ENCODE measurements around the gene LIN7B. TPM values are rescaled to one million over a fixed set of nuclear protein-coding genes. Genes with fewer than 3 reads are reported as not detected.

Gene LIN7B
- total and polyA plus RNA-seq, 9 of the 15 experiments (the other 6 are each of a cell fraction or from before 2014, with no cell fraction given), result 0.89 to 15.7 (median 4.0) TPM

GRCh38 chr19:49148784-49149651 is 34.8 kb downstream of the LIN7B start (continued):
- 0 out of 2 replicates have a peak, but pooled peaks have one; percentile 5 for TF ChIP-seq NFIC (IDR thresholded peaks at IDR 0.05)
- no peak for TF ChIP-seq ZBTB49 (CRISPR knock-in tag; IDR thresholded peaks at IDR 0.05; ENCODE audit: borderline replicate concordance)
- no peak for TF ChIP-seq WHSC1 (IDR thresholded peaks at IDR 0.05; ENCODE audit: low read length)
- TF ChIP-seq HNRNPUL1 (IDR thresholded peaks at IDR 0.05; ENCODE audit: low read length), result no peak
- TF ChIP-seq ATF6 (CRISPR knock-in tag; IDR thresholded peaks at IDR 0.05), result no peak
- no peak for TF ChIP-seq ZNF589 (CRISPR knock-in tag; IDR thresholded peaks at IDR 0.05; ENCODE audit: low read depth)
- TF ChIP-seq STAG1 (CRISPR knock-in tag; IDR thresholded peaks at IDR 0.05; ENCODE audit: borderline replicate concordance), result no peak
- TF ChIP-seq ZNF408 (CRISPR knock-in tag; IDR thresholded peaks at IDR 0.05; ENCODE audit: low read depth), result no peak
- no peak for TF ChIP-seq ARID2 (IDR thresholded peaks at IDR 0.05)
- no peak for TF ChIP-seq KAT7 (CRISPR knock-in tag; IDR thresholded peaks at IDR 0.05; ENCODE audit: borderline replicate concordance)
- no peak for TF ChIP-seq ZNF707 (CRISPR knock-in tag; conservative IDR thresholded peaks at IDR 0.05)
- TF ChIP-seq CHD1 (IDR thresholded peaks at IDR 0.05; ENCODE audit: low read length), result no peak
- peak; percentile 23 for TF ChIP-seq KDM5B (IDR thresholded peaks at IDR 0.05; ENCODE audit: insufficient replicate concordance, low read depth, low read length)
- TF ChIP-seq TEAD1 (CRISPR knock-in tag; IDR thresholded peaks at IDR 0.05), result peak; percentile 4 to 71; a peak in 2 of 4 replicates
- TF ChIP-seq NBN (IDR thresholded peaks at IDR 0.05; ENCODE audit: low read depth), result 0 out of 2 replicates have a peak, but pooled peaks have one; percentile 18
